Tibial nerve (tissue), 4 donors: ENCODE data around the gene TAF4. TPM values are rescaled to one million over a fixed set of nuclear protein-coding genes. Genes with fewer than 3 reads are reported as not detected.

ENCODE experiments used
- DNase-seq, 2 donors: peaks; one replicate each; pipeline ENCODE4 v3.0.0-alpha.2; 2019; ENCODE audit warnings: low spot score in 2 of 2
- H3K27ac ChIP-seq, 4 donors: fragments of 200-600 bp; sonication (generic) in 3 of 4; one replicate each; pipeline ENCODE4 v1.5.1; 2017 to 2019; ENCODE audit warnings: mild to moderate bottlenecking in 1 of 4
- H3K27me3 ChIP-seq, 2 donors: fragments of 200-600 bp; sonication (generic) in 1 of 2; one replicate each; pipeline versions ENCODE4 v1.5.1 to v1.6.0; 2017 to 2019
- H3K36me3 ChIP-seq, 3 donors: fragments of 200-600 bp; sonication (generic); one replicate each; pipeline ENCODE4 v1.5.1; 2018 to 2019
- H3K4me1 ChIP-seq, 4 donors: fragments of 200-600 bp; sonication (generic) in 3 of 4; one replicate each; pipeline ENCODE4 v1.5.1; 2017 to 2019
- H3K4me3 ChIP-seq, 4 donors: fragments of 200-600 bp; sonication (generic) in 3 of 4; one replicate each; pipeline ENCODE4 v1.5.1; 2017 to 2019; ENCODE audit warnings: mild to moderate bottlenecking in 1 of 4, moderate library complexity in 1 of 4
- H3K9me3 ChIP-seq, 4 donors: fragments of 200-600 bp; sonication (generic) in 3 of 4; one replicate each; pipeline ENCODE4 v1.5.1; 2017 to 2019
- CTCF ChIP-seq, 5 experiments: fragments of 200-600 bp in 3 of 5; fragments of 450-650 bp in 2 of 5; sonication (generic) in 3 of 5; IDR thresholded peaks; one replicate each; pipeline ENCODE4 v1.5.1; 2016 to 2019; ENCODE audit warnings: antibody characterized with exemption in 5 of 5, mild to moderate bottlenecking in 3 of 5, moderate library complexity in 2 of 5
- EP300 ChIP-seq, 2 donors: sonication (generic); formaldehyde crosslinking; IDR thresholded peaks; one replicate each; pipeline ENCODE4 v1.6.1; 2017; ENCODE audit warnings: antibody characterized with exemption in 2 of 2, mild to moderate bottlenecking in 1 of 2
- POLR2A ChIP-seq, 2 donors: fragments of 450-650 bp; IDR thresholded peaks; one replicate each; pipeline ENCODE4 v1.6.1; 2017; ENCODE audit warnings: antibody characterized with exemption in 2 of 2, mild to moderate bottlenecking in 2 of 2, moderate library complexity in 2 of 2
- WGBS, 2 donors: methylation state at CpG; one replicate each; pipeline ENCODE4 v1.1.5; 2018; 5-methylcytosine and 5-hydroxymethylcytosine counted together
- total RNA-seq, 4 donors: library from RNA; depleted of rRNA; stranded (reverse); fragments of >200 nt; gene quantifications; one replicate each; pipeline ENCODE4 v1.1.0, GENCODE V29; 2016

TAF4 gene
- total RNA-seq, 4 donors from 2014 or later = 11.2 to 50.4 (median 14.8) TPM

DNA sequence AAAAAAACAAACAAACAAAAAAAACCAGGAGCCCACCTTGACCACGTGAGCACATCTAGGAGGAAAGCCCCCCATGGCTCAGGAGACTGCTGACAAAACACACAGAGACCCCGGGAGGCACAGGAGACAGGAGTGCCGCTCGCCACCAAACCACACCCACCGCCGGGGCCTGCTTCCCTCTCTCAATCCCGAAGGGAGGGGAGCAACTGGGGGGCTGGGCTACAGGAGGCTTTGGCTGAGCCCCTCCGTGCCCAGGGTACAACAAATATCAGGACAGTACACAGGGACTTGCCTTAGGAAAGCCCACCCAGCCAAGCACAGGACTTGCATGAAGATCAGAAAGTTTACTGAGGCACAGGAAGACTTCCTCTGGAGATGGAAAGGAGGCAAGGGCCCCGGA lies 102.5 kb downstream of the TAF4 start:
- DNase-seq = no peak
- peaks cover 0 to 4% (median 0%) of the 10 kb centered on the region in 4 donors for H3K9me3 ChIP-seq
- no peak for TF ChIP-seq EP300 (IDR thresholded peaks at IDR 0.05)
- no peak for TF ChIP-seq POLR2A (IDR thresholded peaks at IDR 0.05)
- TF ChIP-seq CTCF (IDR thresholded peaks at IDR 0.05) = no peak
- H3K27me3 ChIP-seq = peaks cover 0 to 35% of the 10 kb centered on the region in 2 donors
- peaks cover 0 to 6% (median 0%) of the 10 kb centered on the region in 4 donors for H3K4me1 ChIP-seq
- no peak overlapping the region for H3K4me3 ChIP-seq
- 65 to 72% methylated on average over 9 of the region's 9 CpGs for WGBS, 2 donors
- H3K27ac ChIP-seq = no peak overlapping the region
- peaks cover 0 to 8% (median 0%) of the 10 kb centered on the region in 3 donors for H3K36me3 ChIP-seq

DNA sequence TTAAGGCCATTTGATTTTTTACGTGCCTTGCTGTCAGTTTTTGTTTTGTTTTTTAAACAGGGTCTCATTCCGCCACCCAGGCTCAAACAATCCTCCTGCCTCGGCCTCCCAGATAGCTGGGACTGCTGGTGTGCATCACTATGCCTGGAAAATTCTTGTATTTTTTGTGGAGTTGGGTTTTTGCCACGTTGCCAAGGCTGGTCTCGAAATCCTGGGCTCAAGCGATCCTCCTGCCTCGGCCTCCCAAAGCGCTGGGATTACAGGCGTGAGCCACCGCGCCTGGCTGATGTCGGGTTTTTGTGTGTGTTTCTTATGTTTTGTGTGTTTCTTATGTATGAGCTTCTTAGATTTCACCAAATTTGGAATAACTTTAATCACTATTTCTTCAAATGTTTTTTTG lies 104.8 kb downstream of the TAF4 start:
- no peak for DNase-seq
- no peak overlapping the region for H3K27ac ChIP-seq
- H3K27me3 ChIP-seq = peaks cover 0 to 24% of the 10 kb centered on the region in 2 donors
- H3K36me3 ChIP-seq = peaks cover 0 to 8% (median 0%) of the 10 kb centered on the region in 3 donors
- WGBS, 2 donors = 92 to 95% methylated on average over 12 of the region's 12 CpGs
- H3K4me3 ChIP-seq = no peak overlapping the region
- peaks cover 0 to 4% (median 0%) of the 10 kb centered on the region in 4 donors for H3K9me3 ChIP-seq
- peaks cover 0 to 5% (median 0%) of the 10 kb centered on the region in 4 donors for H3K4me1 ChIP-seq
- TF ChIP-seq CTCF (IDR thresholded peaks at IDR 0.05) = no peak
- TF ChIP-seq POLR2A (IDR thresholded peaks at IDR 0.05) = no peak
- TF ChIP-seq EP300 (IDR thresholded peaks at IDR 0.05) = no peak

DNA sequence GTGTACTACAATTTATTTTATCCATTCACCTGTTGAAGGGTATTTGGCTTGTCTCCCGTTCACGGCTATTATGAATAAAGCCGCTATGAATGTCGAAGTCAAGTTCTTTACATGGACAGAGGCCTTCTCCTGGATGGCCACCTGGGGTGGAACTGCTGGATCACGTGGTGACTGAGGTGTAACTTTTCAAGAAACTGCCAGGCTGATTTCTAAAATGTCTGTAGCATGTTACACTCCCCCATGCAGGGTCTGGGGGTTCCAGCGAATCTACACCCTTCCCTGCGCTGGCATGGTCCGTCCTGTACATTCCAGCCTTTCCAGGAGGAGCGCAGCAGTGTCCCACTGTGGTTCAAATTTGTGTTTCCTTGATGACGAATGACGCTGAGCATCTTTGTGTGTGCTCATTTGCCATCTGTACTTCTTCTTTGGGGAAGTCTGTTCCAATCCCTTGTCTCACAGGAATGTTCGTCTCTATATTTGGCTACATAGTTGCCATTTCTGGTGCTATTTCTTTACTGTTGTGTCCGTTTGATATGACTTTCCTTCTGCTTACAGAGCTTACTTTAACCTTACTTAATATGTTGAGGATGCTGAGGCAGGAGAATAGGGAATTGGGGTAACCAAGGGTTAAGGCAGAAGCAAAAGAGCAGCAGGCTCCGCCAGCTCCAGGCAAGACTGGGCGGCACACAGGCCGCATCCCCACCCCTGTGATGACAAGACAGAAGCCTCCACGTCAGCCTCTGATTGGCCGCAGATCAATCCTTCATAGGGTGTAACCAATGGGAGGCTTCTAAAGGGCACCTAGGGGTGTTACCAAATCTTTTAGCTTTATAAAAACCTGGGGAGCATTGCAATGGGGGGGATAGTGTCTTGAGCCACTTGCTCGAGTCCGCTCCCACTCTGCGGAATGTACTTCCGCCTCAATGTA lies 106.6 kb downstream of the TAF4 start:
- peaks cover 0 to 4% (median 0%) of the 10 kb centered on the region in 4 donors for H3K9me3 ChIP-seq
- H3K4me3 ChIP-seq = no peak overlapping the region
- peaks cover 0 to 6% of the 10 kb centered on the region in 2 donors for H3K27me3 ChIP-seq
- H3K4me1 ChIP-seq = no peaks in the 10 kb centered on the region
- TF ChIP-seq EP300 (IDR thresholded peaks at IDR 0.05) (no peak), CTCF (IDR thresholded peaks at IDR 0.05) (no peak), POLR2A (IDR thresholded peaks at IDR 0.05) (no peak)
- H3K27ac ChIP-seq = no peak overlapping the region
- H3K36me3 ChIP-seq = peaks cover 0 to 8% (median 0%) of the 10 kb centered on the region in 3 donors
- DNase-seq = no peak
- 72 to 76% methylated on average over 22 of the region's 22 CpGs for WGBS, 2 donors

DNA sequence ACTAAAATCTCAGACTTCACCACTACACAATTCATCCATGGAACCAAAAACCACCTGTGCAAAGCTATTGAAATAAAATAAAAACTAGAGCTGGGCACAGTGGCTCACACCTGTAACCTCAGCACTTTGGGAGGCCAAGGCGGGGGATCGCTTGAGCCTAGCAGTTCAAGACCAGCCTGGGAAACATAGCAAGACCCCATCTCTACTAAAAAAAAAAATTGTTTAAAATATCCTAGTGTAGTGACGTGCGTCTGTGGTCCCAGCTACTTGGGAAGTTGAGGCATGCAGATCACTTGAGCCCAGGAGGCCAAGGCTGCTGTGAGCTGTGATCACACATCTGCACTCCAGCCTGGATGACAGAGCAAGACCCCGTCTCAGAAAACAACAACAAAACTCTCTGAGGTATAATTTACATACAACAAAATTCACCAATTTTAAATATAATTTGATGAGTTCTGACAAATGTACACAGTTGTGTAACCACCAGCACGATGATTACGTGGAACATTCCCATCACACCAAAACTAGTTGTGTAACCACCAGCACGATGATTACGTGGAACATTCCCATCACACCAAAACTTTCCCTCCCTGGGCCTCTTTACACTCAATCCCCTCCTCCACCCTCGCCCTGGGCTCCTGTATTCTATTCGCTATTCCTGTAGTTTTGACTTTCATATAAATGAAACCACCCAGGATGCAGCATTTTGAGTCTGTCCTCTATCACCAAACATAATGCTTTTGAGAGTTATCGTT lies 107.5 kb downstream of the TAF4 start:
- WGBS, 2 donors = 86 to 88% methylated on average over 12 of the region's 12 CpGs
- TF ChIP-seq EP300 (IDR thresholded peaks at IDR 0.05) = no peak
- no peak for TF ChIP-seq CTCF (IDR thresholded peaks at IDR 0.05)
- TF ChIP-seq POLR2A (IDR thresholded peaks at IDR 0.05) = no peak
- Histone ChIP-seq H3K36me3 (peaks cover 0 to 8% (median 0%) of the 10 kb centered on the region in 3 donors), H3K4me1 (no peaks in the 10 kb centered on the region), H3K9me3 (peaks cover 0 to 4% (median 0%) of the 10 kb centered on the region in 4 donors), H3K27ac (no peak overlapping the region), H3K27me3 (peaks cover 0 to under 1% of the 10 kb centered on the region in 2 donors), H3K4me3 (no peak overlapping the region)
- DNase-seq = no peak
